ENCODE measurements around the gene CKS2. TPM values are rescaled to one million over a fixed set of nuclear protein-coding genes. Genes with fewer than 3 reads are reported as not detected.

Gene CKS2
- total RNA-seq, 1 experiment from 2014 or later: 90.4 TPM

GRCh38 chr9:89346696-89347095 is 35.7 kb downstream of the CKS2 start:
- no TSS peak for BruUV-seq (replicated peaks)
- peaks cover 90% of the 10 kb centered on the region for H3K36me3 Mint-ChIP-seq (ENCODE audit: insufficient read depth, unreplicated experiment)
- intact Hi-C loops (cut with micrococcal nuclease): no loop called here
- TF ChIP-seq CTCF (IDR thresholded peaks at IDR 0.05; ENCODE audit: unreplicated experiment): no peak
- H3K4me1 Mint-ChIP-seq (ENCODE audit: insufficient read depth, unreplicated experiment): no peaks in the 10 kb centered on the region
- no peaks in the 10 kb centered on the region for H3K27me3 Mint-ChIP-seq (ENCODE audit: insufficient read depth, unreplicated experiment)
- ChIA-PET CTCF (interaction anchor here (0.6 kb wide), 1 partner anchor 202 kb away, joined by 3 read pairs; no protein-coding TSS in a partner anchor), POLR2A (interaction anchor here (0.6 kb wide), 1 partner anchor 196 kb away, joined by 3 read pairs; no protein-coding TSS in a partner anchor)
- H3K9me3 Mint-ChIP-seq (ENCODE audit: unreplicated experiment): no peaks in the 10 kb centered on the region
- peak overlapping the region; percentile 51 for H3K27ac Mint-ChIP-seq (ENCODE audit: low read depth, unreplicated experiment)
- DNase-seq (ENCODE audit: unreplicated experiment): no peak
- H3K4me3 Mint-ChIP-seq (ENCODE audit: unreplicated experiment): no peak overlapping the region

DNA sequence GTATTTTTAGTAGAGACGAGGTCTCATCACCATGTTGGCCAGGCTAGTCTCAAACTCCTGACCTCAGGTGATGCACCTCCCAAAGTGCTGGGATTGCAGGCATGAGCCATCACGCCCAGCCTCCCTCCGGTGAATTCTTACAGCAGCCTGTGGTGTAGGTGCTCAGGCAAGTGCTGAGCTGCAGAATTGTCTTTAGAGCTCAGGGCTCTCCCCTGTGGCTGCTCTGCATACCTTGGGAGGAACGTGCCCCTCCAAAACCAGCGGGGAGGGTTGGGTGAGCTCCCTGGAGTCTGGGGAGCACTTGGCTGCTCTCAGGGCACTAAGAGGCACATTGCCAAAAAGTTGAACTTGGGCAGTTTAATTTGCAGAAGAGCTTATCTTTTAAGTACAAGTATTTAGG is 36.7 kb downstream of the CKS2 start:
- Mint-ChIP-seq H3K27ac (ENCODE audit: low read depth, unreplicated experiment) (no peak overlapping the region), H3K36me3 (ENCODE audit: insufficient read depth, unreplicated experiment) (peaks cover 90% of the 10 kb centered on the region), H3K9me3 (ENCODE audit: unreplicated experiment) (no peaks in the 10 kb centered on the region), H3K4me3 (ENCODE audit: unreplicated experiment) (no peak overlapping the region), H3K4me1 (ENCODE audit: insufficient read depth, unreplicated experiment) (no peaks in the 10 kb centered on the region), H3K27me3 (ENCODE audit: insufficient read depth, unreplicated experiment) (no peaks in the 10 kb centered on the region)
- TF ChIP-seq CTCF (IDR thresholded peaks at IDR 0.05; ENCODE audit: unreplicated experiment): no peak
- BruUV-seq (replicated peaks): no TSS peak
- POLR2A ChIA-PET: interaction anchor here (0.6 kb wide), 1 partner anchor 1314 kb away, joined by 5 read pairs; no protein-coding TSS in a partner anchor
- no peak for DNase-seq (ENCODE audit: unreplicated experiment)
- intact Hi-C loops (cut with micrococcal nuclease): no loop called here
- CTCF ChIA-PET: interaction anchor here (0.7 to 1.6 kb wide), 2 partner anchors 20 to 182 kb away, joined by 3 to 4 read pairs; no protein-coding TSS in a partner anchor

- peaks cover 88% of the 10 kb centered on the region for H3K36me3 Mint-ChIP-seq (ENCODE audit: insufficient read depth, unreplicated experiment)
- H3K27ac Mint-ChIP-seq (ENCODE audit: low read depth, unreplicated experiment): no peak overlapping the region
- no peak for TF ChIP-seq CTCF (IDR thresholded peaks at IDR 0.05; ENCODE audit: unreplicated experiment)
- CTCF ChIA-PET: no interaction called here
- POLR2A ChIA-PET: interaction anchor here (0.7 to 1.3 kb wide), 3 partner anchors 11 to 38 kb away, joined by 3 to 4 read pairs (median 3); no protein-coding TSS in a partner anchor
- H3K4me1 Mint-ChIP-seq (ENCODE audit: insufficient read depth, unreplicated experiment): no peaks in the 10 kb centered on the region
- DNase-seq (ENCODE audit: unreplicated experiment): no peak
- no peaks in the 10 kb centered on the region for H3K9me3 Mint-ChIP-seq (ENCODE audit: unreplicated experiment)
- intact Hi-C loops (cut with micrococcal nuclease): no loop called here
- H3K4me3 Mint-ChIP-seq (ENCODE audit: unreplicated experiment): no peak overlapping the region
- no peaks in the 10 kb centered on the region for H3K27me3 Mint-ChIP-seq (ENCODE audit: insufficient read depth, unreplicated experiment)
- no TSS peak for BruUV-seq (replicated peaks)
Observed at GRCh38 chr9:89349607-89350006, 38.6 kb downstream of the CKS2 start.

DNA sequence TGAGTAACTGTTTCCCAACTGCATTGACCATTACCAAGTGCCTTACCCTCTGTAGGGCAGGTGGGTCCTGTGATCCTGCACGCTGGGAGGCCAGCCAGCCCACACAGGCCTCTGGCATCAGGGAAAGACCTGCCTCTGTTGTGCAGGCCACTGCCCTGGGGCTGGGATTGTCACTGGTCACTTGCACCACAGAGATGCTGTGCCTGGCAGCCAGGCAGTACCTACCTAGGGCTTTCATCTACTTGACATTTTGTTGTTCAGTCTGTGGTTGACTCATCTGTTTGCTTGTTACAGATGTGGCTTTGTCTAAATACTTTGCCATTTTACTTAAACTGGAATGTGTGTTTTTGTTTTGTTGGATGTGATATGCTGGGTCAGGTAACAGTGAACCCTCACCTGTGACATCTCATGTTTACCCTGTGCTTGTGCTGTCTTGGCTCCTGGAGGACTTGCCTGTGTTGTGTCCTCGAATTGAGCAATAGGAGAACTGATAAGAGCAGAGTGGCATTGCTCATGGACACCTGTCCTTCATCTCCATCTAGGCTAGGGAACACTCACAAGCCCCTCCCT is 40.1 kb downstream of the CKS2 start:
- ChIA-PET CTCF (interaction anchor here (0.6 to 1.6 kb wide), 2 partner anchors 46 to 198 kb away, joined by 3 to 4 read pairs; no protein-coding TSS in a partner anchor), POLR2A (no interaction called here)
- Mint-ChIP-seq H3K27me3 (ENCODE audit: insufficient read depth, unreplicated experiment) (no peaks in the 10 kb centered on the region), H3K4me3 (ENCODE audit: unreplicated experiment) (no peak overlapping the region), H3K9me3 (ENCODE audit: unreplicated experiment) (no peaks in the 10 kb centered on the region), H3K36me3 (ENCODE audit: insufficient read depth, unreplicated experiment) (peaks cover 87% of the 10 kb centered on the region), H3K4me1 (ENCODE audit: insufficient read depth, unreplicated experiment) (no peaks in the 10 kb centered on the region), H3K27ac (ENCODE audit: low read depth, unreplicated experiment) (no peak overlapping the region)
- DNase-seq (ENCODE audit: unreplicated experiment): no peak
- BruUV-seq (replicated peaks): no TSS peak
- TF ChIP-seq CTCF (IDR thresholded peaks at IDR 0.05; ENCODE audit: unreplicated experiment): no peak
- intact Hi-C loops (cut with micrococcal nuclease): no loop called here

Measured in MCF 10A (cell line).